GM21737 (cell line): ENCODE results near the gene XKR3.
"Not testable (repeated sequence)": the region's sequence is repeated elsewhere in the genome, so short reads cannot be mapped to it uniquely, and the experiment has no call there.

Experiments used
- ATAC-seq: cut with Tn5 transposase; IDR thresholded peaks from one replicate; pipeline ENCODE4 v1.9.1; 2021; ENCODE audit warnings: mild to moderate bottlenecking, moderate library complexity; ENCODE audit not compliant: unreplicated experiment

The XKR3 gene

GRCh38 chr22:16807109-16807508 lies 18.1 kb downstream of the XKR3 start:
- no peak for ATAC-seq

- ATAC-seq, result no peak
Measured at GRCh38 chr22:16806401-16806800, 18.8 kb downstream of the XKR3 start.

- no peak for ATAC-seq
Measured at GRCh38 chr22:16804882-16805281, 20.3 kb downstream of the XKR3 start.

GRCh38 chr22:16803255-16803917 lies 21.8 kb downstream of the XKR3 start:
- no peak for ATAC-seq

- ATAC-seq, result no peak
Measured at GRCh38 chr22:16801571-16801970, 23.6 kb downstream of the XKR3 start.

- no peak for ATAC-seq
Measured at GRCh38 chr22:16801088-16801487, 24.1 kb downstream of the XKR3 start.

GRCh38 chr22:16800358-16800757 lies 24.9 kb downstream of the XKR3 start:
- ATAC-seq, result no peak

- not testable (repeated sequence) for ATAC-seq
Measured at GRCh38 chr22:16795504-16795903, 29.7 kb downstream of the XKR3 start.

GRCh38 chr22:16793831-16794230 lies 31.4 kb downstream of the XKR3 start:
- ATAC-seq, result no peak

GRCh38 chr22:16789860-16790493 lies 35.2 kb downstream of the XKR3 start:
- ATAC-seq, result no peak

GRCh38 chr22:16783930-16784354 lies 41.3 kb downstream of the XKR3 start:
- ATAC-seq, result no peak

GRCh38 chr22:16783453-16783852 lies 41.8 kb downstream of the XKR3 start:
- no peak for ATAC-seq

GRCh38 chr22:16781764-16782329 lies 43.4 kb downstream of the XKR3 start:
- no peak for ATAC-seq

- ATAC-seq, result no peak
Measured at GRCh38 chr22:16781074-16781763, 44.0 kb downstream of the XKR3 start.

GRCh38 chr22:16777284-16777924 lies 47.8 kb downstream of the XKR3 start:
- ATAC-seq, result no peak

GRCh38 chr22:16776080-16776479 lies 49.1 kb downstream of the XKR3 start:
- ATAC-seq, result no peak

- no peak for ATAC-seq
Measured at GRCh38 chr22:16774911-16775500, 50.2 kb downstream of the XKR3 start.

- not testable (repeated sequence) for ATAC-seq
Measured at GRCh38 chr22:16771569-16771968, 53.6 kb downstream of the XKR3 start.

- not testable (repeated sequence) for ATAC-seq
Measured at GRCh38 chr22:16767927-16768326, 57.3 kb downstream of the XKR3 start.

GRCh38 chr22:16762224-16762623 lies 63.0 kb downstream of the XKR3 start:
- ATAC-seq, result not testable (repeated sequence)

GRCh38 chr22:16760416-16760815 lies 64.8 kb downstream of the XKR3 start:
- not testable (repeated sequence) for ATAC-seq
